ENCODE data around the gene CABLES1. TPM values are rescaled to one million over a fixed set of nuclear protein-coding genes. Genes with fewer than 3 reads are reported as not detected.

CABLES1 gene
- total and polyA plus RNA-seq, 2 of the 4 experiments (the other 2 are of a cell fraction): 4.7 to 5.7 TPM

- TF ChIP-seq USF2 (IDR thresholded peaks at IDR 0.05; ENCODE audit: low read depth, low read length): no peak
Observed at GRCh38 chr18:23196119-23197007, 61.1 kb downstream of the CABLES1 start (continued).

- no TSS peak for BruUV-seq (replicated peaks)
- no peak for DNase-seq
- H3K18ac ChIP-seq (ENCODE audit: low read depth, low read length): peak overlapping the region; percentile 54
- dilution Hi-C loops (cut with HindIII; ENCODE audit: low sequenced_read_pairs, unreplicated experiment) (no loop called here), intact Hi-C loops (cut with micrococcal nuclease) (no loop called here), in situ Hi-C loops (cut with MboI; ENCODE audit: low sequenced_read_pairs) (no loop called here)
- H3K23ac ChIP-seq (ENCODE audit: low read depth, low read length): peak overlapping the region; percentile 39; the same call in 1 of the 2 replicates
- peak overlapping the region; percentile 76 for H3K4ac ChIP-seq (ENCODE audit: low read depth, low read length)
- peak overlapping the region; percentile 93 for H2BK20ac ChIP-seq (ENCODE audit: low read depth, low read length)
- no peak overlapping the region for H2AFZ ChIP-seq (replicated peaks; ENCODE audit: low read length, poor library complexity)
- no peaks in the 10 kb centered on the region for H3K27me3 ChIP-seq (ENCODE audit: control insufficient read depth, insufficient read depth, low read length)
- peak overlapping the region; percentile 77; the same call in 1 of the 2 replicates for H2AK5ac ChIP-seq (ENCODE audit: low read depth, low read length)
- H3K4me1 ChIP-seq (ENCODE audit: control insufficient read depth, insufficient read depth, low read length): peaks cover 20% of the 10 kb centered on the region
- peaks cover 3% of the 10 kb centered on the region; the same call in 1 of the 2 replicates for H3K9me3 ChIP-seq (ENCODE audit: control insufficient read depth, insufficient read depth, low read length)
- ChIA-PET POLR2A (ENCODE audit: unreplicated experiment) (no interaction called here), CTCF (no interaction called here)
- peaks cover 37% of the 10 kb centered on the region for H3K36me3 ChIP-seq (ENCODE audit: control insufficient read depth, insufficient read depth, low read length)
- H3K27ac ChIP-seq (ENCODE audit: insufficient read depth, low read length): peak overlapping the region; percentile 62
- peak; percentile 84 for ATAC-seq (ENCODE audit: low read depth)
- peak overlapping the region; percentile 67 for H3K14ac ChIP-seq (replicated peaks; ENCODE audit: low read depth, low read length)
- H3K4me3 ChIP-seq (ENCODE audit: insufficient read depth, low read depth, low read length): no peak overlapping the region
- H2BK5ac ChIP-seq (ENCODE audit: low read depth, low read length, poor library complexity, severe bottlenecking): peak overlapping the region; percentile 76
- peaks cover 13% of the 10 kb centered on the region for H3K9me1 ChIP-seq (ENCODE audit: insufficient read depth, low read length)
- peaks cover 11 to 40% of the 10 kb centered on the region in 2 experiments; a peak in 3 of 4 replicates for H3K79me1 ChIP-seq (ENCODE audit: low read depth in 1 of 2, low read length in 2 of 2)
- no peak overlapping the region for H3K4me2 ChIP-seq (ENCODE audit: low read depth, low read length)
- TF ChIP-seq SMC3 (IDR thresholded peaks at IDR 0.05; ENCODE audit: low read depth, low read length) (no peak), CEBPB (IDR thresholded peaks at IDR 0.05; ENCODE audit: low read depth, low read length) (peak; percentile 76), MAZ (IDR thresholded peaks at IDR 0.05; ENCODE audit: borderline replicate concordance, low read depth, low read length) (no peak)
- H4K91ac ChIP-seq (ENCODE audit: insufficient read depth, low read depth, low read length): peak overlapping the region; percentile 67
- peak overlapping the region; percentile 92 for H2BK120ac ChIP-seq (ENCODE audit: low read depth, low read length)
- no peak overlapping the region for H3K56ac ChIP-seq (ENCODE audit: extremely low read depth, insufficient read depth, low read length)
- no peak overlapping the region for H2AK9ac ChIP-seq (replicated peaks; ENCODE audit: low read depth, low read length, poor library complexity)
- H3K9ac ChIP-seq (ENCODE audit: low read depth, low read length): no peak overlapping the region
- peak overlapping the region; percentile 6 to 48; a peak in 2 of 4 replicates for H4K8ac ChIP-seq (ENCODE audit: low read depth in 2 of 2, low read length in 2 of 2)
- WGBS, 2 experiments (ENCODE audit: extremely low coverage in 2 of 2, insufficient read length in 1 of 2): no CpG with 5 or more reads among the region's 5 CpGs
- no peaks in the 10 kb centered on the region for H4K20me1 ChIP-seq (ENCODE audit: insufficient read depth, low read length)
- H4K5ac ChIP-seq (ENCODE audit: low read depth, low read length): peak overlapping the region; percentile 16; the same call in 1 of the 2 replicates
- H2BK15ac ChIP-seq (ENCODE audit: low read depth, low read length): peak overlapping the region; percentile 51; the same call in 2 of the 3 replicates
Observed at GRCh38 chr18:23198217-23198845, 63.0 kb downstream of the CABLES1 start.
